Activated CD4-positive, alpha-beta memory T cell treated with anti-CD3 and anti-CD28 coated beads for 36 hours (primary cell): ENCODE measurements around the gene RAD21L1. TPM values are rescaled to one million over a fixed set of nuclear protein-coding genes. Genes with fewer than 3 reads are reported as not detected.
A peak's percentile ranks its signal among the peaks of the same experiment; 100 is the strongest.

Source experiments
- CTCF ChIA-PET: fragments of 350-600 bp; sonication (Branson Sonifier 250); formaldehyde crosslinking; loops from one replicate; lab custom pipeline; 2021; ENCODE audit warnings: antibody characterized with exemption, inconsistent platforms; lab: Charles Lee
- POLR2A ChIA-PET: fragments of 350-600 bp; sonication (Branson Sonifier 250); formaldehyde crosslinking; loops from one replicate; lab custom pipeline; 2021; ENCODE audit warnings: antibody characterized with exemption; lab: Charles Lee
- DNase-seq: peaks from one replicate; pipeline ENCODE4 v3.0.0-alpha.2; 2020
- H3K27ac Mint-ChIP-seq: one replicate; pipeline ENCODE4 v1.8.0; 2021; ENCODE audit warnings: mixed read lengths
- H3K27me3 Mint-ChIP-seq: one replicate; pipeline ENCODE4 v1.8.0; 2021; ENCODE audit warnings: mixed read lengths
- H3K36me3 Mint-ChIP-seq: one replicate; pipeline ENCODE4 v1.8.0; 2021; ENCODE audit warnings: mixed read lengths
- H3K4me1 Mint-ChIP-seq: one replicate; pipeline ENCODE4 v1.8.0; 2021; ENCODE audit warnings: low read depth, mixed read lengths
- H3K4me3 Mint-ChIP-seq: one replicate; pipeline ENCODE4 v1.8.0; 2021; ENCODE audit warnings: mild to moderate bottlenecking, mixed read lengths
- H3K9me3 Mint-ChIP-seq: one replicate; pipeline ENCODE4 v1.8.0; 2021; ENCODE audit warnings: mixed read lengths
- intact Hi-C: fragments of 100-400 bp; cut with micrococcal nuclease; formaldehyde crosslinking; loops from one replicate; pipeline ENCODE4 v1.15.1; 2023
- total RNA-seq, 2 experiments: library from RNA; stranded (reverse); gene quantifications; one replicate each; pipeline ENCODE4 v1.2.3, GENCODE V29; 2021

The RAD21L1 gene
- total RNA-seq, 2 experiments from 2014 or later = not detected

DNA sequence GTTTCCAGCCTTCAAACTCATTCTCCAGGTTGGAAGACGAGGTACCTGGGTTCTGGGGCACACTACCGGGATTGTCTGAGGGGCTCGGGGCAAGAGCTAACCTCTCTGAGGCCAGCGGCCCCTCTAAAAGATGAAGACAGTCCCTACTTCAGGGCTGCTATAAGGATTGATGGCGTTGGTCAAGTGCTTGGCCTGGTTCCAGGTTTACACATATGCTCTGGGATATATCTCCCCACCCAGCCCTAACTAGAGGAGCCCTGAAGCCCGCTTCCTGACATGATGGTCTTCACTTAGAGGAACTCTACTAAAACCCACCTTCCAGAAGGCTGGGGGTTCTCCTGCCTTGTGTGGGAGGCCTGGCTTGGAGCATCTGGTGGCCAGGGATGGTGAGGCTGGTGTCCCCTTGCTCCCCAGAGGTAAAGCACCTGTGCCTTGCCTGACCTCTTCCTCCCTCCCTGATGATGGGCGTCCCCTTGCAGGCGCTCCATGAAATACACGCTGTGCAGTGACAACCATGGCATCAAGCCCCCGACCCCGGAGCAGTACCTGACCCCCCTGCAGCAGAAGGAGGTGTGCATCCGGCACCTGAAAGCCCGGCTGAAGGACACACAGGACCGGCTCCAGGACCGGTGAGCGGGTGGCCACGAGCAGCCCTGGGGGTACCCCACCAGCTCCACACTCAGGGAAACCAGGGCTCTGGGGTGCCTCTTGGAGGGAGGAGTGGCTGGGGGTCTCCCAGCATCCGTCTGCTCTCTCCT is 74.4 kb downstream of the RAD21L1 start:
- H3K27ac Mint-ChIP-seq = peak overlapping the region; percentile 73

DNA sequence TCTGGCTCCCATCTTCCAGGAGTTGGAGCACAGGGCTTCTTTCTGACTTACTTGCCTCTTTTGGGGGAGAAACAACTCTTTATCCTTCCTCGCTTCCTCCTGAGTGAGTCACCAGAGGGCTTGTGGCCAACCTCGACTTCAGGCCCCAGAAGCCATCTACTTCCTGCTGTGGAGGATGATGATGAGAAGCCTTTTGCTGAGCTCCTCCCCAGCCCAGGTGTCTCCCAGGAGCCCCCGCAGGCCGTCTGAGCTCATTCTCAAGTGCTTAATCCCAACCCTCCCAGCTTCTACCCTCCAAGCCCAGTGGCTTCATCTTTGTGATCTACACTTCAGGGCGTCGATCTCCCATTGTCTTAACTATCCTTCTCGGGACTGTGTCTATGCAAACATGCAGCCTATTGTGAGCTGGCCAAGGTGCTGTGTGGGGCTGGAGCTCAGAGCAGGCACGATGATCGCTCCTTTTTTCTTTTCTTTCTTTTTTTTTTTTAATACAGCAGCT is 75.2 kb downstream of the RAD21L1 start:
- Mint-ChIP-seq H3K36me3 (peaks cover 3% of the 10 kb centered on the region), H3K27me3 (no peaks in the 10 kb centered on the region), H3K27ac (peak overlapping the region; percentile 73), H3K4me3 (peak overlapping the region; percentile 14), H3K9me3 (no peaks in the 10 kb centered on the region), H3K4me1 (peaks cover 16% of the 10 kb centered on the region)
- ChIA-PET POLR2A (interaction anchor here (0.6 kb wide), 1 partner anchor 9 kb away, joined by 3 read pairs; no protein-coding TSS in a partner anchor), CTCF (interaction anchor here (0.7 to 2.0 kb wide), 9 partner anchors 11 to 203 kb away, joined by 3 to 8 read pairs (median 5); partner anchors contain the start of gene NSFL1C)
- peak; percentile 77 for DNase-seq
- intact Hi-C loops = loop anchor here (2.0 to 10.0 kb wide), 2 partner anchors 34 to 86 kb away; partner anchors contain the start of gene SNPH

More for the DNA sequence above, 74.4 kb downstream of the RAD21L1 start:
- no peaks in the 10 kb centered on the region for H3K9me3 Mint-ChIP-seq
- ChIA-PET CTCF (interaction anchor here (0.7 to 2.0 kb wide), 8 partner anchors 12 to 204 kb away, joined by 3 to 8 read pairs (median 6); partner anchors contain the start of gene NSFL1C), POLR2A (interaction anchor here (0.6 kb wide), 1 partner anchor 9 kb away, joined by 3 read pairs; no protein-coding TSS in a partner anchor)
- H3K27me3 Mint-ChIP-seq = no peaks in the 10 kb centered on the region
- peaks cover 16% of the 10 kb centered on the region for H3K4me1 Mint-ChIP-seq
- no peak for DNase-seq
- H3K36me3 Mint-ChIP-seq = peaks cover 3% of the 10 kb centered on the region
- no peak overlapping the region for H3K4me3 Mint-ChIP-seq
- intact Hi-C loops = loop anchor here (2.0 to 10.0 kb wide), 2 partner anchors 33 to 85 kb away; partner anchors contain the start of gene SNPH

DNA sequence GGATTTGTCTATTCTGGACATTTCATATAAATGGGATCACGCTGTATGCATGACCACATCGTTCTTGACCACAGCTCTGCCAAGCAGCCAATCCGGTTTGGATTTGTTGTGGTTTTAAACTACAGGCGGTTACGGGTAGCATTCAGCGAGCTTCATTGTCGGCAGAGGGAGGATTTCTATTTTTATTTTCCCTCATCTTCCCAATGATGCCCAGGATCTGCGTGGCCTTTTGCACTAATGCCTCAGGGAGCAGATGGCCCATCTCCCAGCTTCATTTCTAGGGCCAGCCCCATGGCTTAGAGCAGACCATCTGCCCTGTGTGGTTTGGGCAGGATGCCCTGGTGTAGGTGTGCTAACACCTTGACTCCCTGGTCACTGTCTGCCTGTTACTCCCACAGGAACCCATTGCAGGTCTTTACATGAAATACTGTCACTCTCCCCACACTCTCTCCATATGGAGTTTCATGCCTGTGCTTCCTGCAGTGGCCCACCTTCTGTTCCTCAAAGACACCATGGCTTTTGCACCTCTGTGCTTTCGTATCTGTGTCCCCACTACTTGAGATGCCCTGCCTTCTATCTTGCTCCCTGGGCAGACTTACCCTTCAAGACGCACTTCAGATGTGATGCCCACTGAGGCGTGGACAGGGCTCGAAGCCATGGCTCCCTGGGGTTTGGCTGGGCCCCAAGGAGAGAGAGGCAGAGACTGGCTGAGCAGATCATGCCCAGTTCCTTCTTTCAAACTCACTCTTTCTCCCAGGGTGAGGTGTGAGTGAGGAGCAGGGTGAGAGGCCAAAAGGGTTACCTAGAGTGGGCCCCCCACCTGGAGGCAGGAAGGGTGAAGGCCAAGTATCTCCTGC is 77.1 kb downstream of the RAD21L1 start:
- Mint-ChIP-seq H3K27me3 (no peaks in the 10 kb centered on the region), H3K4me3 (no peak overlapping the region), H3K9me3 (no peaks in the 10 kb centered on the region), H3K27ac (no peak overlapping the region), H3K36me3 (peaks cover 3% of the 10 kb centered on the region), H3K4me1 (peaks cover 16% of the 10 kb centered on the region)
- POLR2A ChIA-PET = interaction anchor here (0.6 kb wide), 1 partner anchor 449 kb away, joined by 3 read pairs; no protein-coding TSS in a partner anchor
- peak; percentile 30 for DNase-seq
- intact Hi-C loops = loop anchor here (10.0 kb wide), 1 partner anchor 88 kb away; no protein-coding TSS in a partner anchor
- CTCF ChIA-PET = interaction anchor here (0.7 kb wide), 1 partner anchor 10 kb away, joined by 3 read pairs; no protein-coding TSS in a partner anchor

DNA sequence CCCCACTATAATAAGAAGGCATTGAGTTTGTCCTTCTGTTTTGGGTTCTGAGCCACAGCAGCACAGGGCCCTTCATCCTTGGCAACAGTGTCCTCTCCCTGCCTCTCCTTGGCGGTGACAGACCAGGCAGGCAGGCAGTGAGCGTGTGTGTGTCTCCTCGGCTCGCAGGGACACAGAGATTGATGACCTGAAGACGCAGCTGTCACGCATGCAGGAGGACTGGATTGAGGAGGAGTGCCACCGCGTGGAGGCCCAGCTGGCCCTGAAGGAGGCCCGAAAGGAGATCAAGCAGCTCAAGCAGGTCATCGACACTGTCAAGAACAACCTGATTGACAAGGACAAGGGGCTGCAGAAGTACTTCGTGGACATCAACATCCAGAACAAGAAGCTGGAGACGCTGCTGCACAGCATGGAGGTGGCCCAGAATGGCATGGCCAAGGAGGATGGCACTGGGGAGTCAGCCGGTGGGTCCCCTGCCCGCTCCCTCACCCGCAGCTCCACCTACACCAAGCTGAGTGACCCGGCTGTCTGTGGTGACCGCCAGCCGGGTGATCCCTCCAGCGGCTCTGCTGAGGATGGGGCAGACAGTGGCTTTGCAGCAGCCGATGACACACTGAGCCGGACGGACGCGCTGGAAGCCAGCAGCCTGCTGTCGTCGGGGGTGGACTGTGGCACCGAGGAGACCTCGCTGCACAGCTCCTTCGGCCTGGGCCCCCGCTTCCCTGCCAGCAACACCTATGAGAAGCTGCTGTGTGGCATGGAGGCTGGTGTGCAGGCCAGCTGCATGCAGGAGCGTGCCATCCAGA is 79.1 kb downstream of the RAD21L1 start:
- DNase-seq = no peak
- ChIA-PET CTCF (interaction anchor here (1.2 to 1.4 kb wide), 3 partner anchors 8 to 199 kb away, joined by 3 read pairs; no protein-coding TSS in a partner anchor), POLR2A (no interaction called here)
- H3K27me3 Mint-ChIP-seq = no peaks in the 10 kb centered on the region
- H3K4me3 Mint-ChIP-seq = no peak overlapping the region
- intact Hi-C loops = loop anchor here (10.0 kb wide), 1 partner anchor 90 kb away; no protein-coding TSS in a partner anchor
- no peaks in the 10 kb centered on the region for H3K9me3 Mint-ChIP-seq
- peaks cover 12% of the 10 kb centered on the region for H3K4me1 Mint-ChIP-seq
- H3K27ac Mint-ChIP-seq = no peak overlapping the region
- H3K36me3 Mint-ChIP-seq = peaks cover 3% of the 10 kb centered on the region

Other genes starting within 250 kb of the RAD21L1 start
- not detected for gene RSPO4, start 223.7 kb upstream of the RAD21L1 start, total RNA-seq
- gene PSMF1, start 107.4 kb upstream of the RAD21L1 start, total RNA-seq = 100 to 1,000 TPM; 140 to 149 TPM
- gene TMEM74B, start 41.1 kb upstream of the RAD21L1 start, total RNA-seq = 1 to 10 TPM in 1 of 2 experiments, under 1 TPM in 1; 0.63 to 1.3 TPM
- not detected for gene C20orf202, start 22.6 kb upstream of the RAD21L1 start, total RNA-seq
- gene SNPH, start 40.2 kb downstream of the RAD21L1 start, total RNA-seq = 1 to 10 TPM; 3.4 to 4.3 TPM
- gene SDCBP2, start 103.1 kb downstream of the RAD21L1 start, total RNA-seq = 1 to 10 TPM; 4.4 to 5.9 TPM
- 100 to 1,000 TPM; 247 to 252 TPM for gene FKBP1A, start 167.0 kb downstream of the RAD21L1 start, total RNA-seq
- gene NSFL1C, start 240.8 kb downstream of the RAD21L1 start, total RNA-seq = 10 to 100 TPM; 81.8 to 83.1 TPM